HEK293 (cell line): ENCODE data around the gene LDLRAD3.

ENCODE experiments used
- CTCF ChIA-PET: fragments of 350-600 bp; formaldehyde crosslinking; extraction: SDS; loops from one replicate; lab custom pipeline; 2021; ENCODE audit warnings: antibody characterized with exemption; lab: Yijun Ruan, JAX
- POLR2A ChIA-PET: fragments of 300-600 bp; formaldehyde crosslinking; extraction: SDS; loops from one replicate; lab custom pipeline; 2020; ENCODE audit warnings: antibody characterized with exemption, inconsistent platforms; lab: Yijun Ruan, JAX
- H3K27ac ChIP-seq: fragments of 200-500 bp; sonication (Bioruptor generic); 2 replicates; pipeline ENCODE4 v1.5.1; 2014; ENCODE audit warnings: low read depth, low read length, control low read depth, inconsistent platforms; ENCODE audit errors: extremely low read depth
- H3K36me3 ChIP-seq, 2 experiments: fragments of 200-500 bp in 1 of 2; sonication (Bioruptor generic) in 1 of 2; 1 replicate in 1 of 2; 2 replicates in 1 of 2; pipeline ENCODE4 v1.5.1; 2014 to 2017; ENCODE audit warnings: inconsistent platforms in 2 of 2, low read length in 2 of 2; ENCODE audit not compliant: control insufficient read depth in 2 of 2, insufficient read depth in 1 of 2
- H3K4me1 ChIP-seq: fragments of 200-500 bp; sonication (Bioruptor generic); 2 replicates; pipeline ENCODE4 v1.5.1; 2014; ENCODE audit warnings: mild to moderate bottlenecking, low read length, inconsistent platforms; ENCODE audit not compliant: control insufficient read depth, insufficient read depth
- H3K4me3 ChIP-seq: 2 replicates; pipeline ENCODE4 v1.5.1; 2011; ENCODE audit warnings: low read depth, mild to moderate bottlenecking, control low read depth, low read length, moderate library complexity
- H3K9me3 ChIP-seq: fragments of 200-500 bp; sonication (Bioruptor generic); 2 replicates; pipeline ENCODE4 v1.5.1; 2014; ENCODE audit warnings: low read depth, low read length, inconsistent platforms; ENCODE audit not compliant: control insufficient read depth, insufficient read depth
- PRDM4 ChIP-seq: fragments of 450-650 bp; formaldehyde crosslinking; IDR thresholded peaks from 2 replicates; pipeline ENCODE4 v1.5.1; 2017; ENCODE audit warnings: missing biosample characterization, missing genetic modification characterization
- SP3 ChIP-seq: fragments of 450-650 bp; formaldehyde crosslinking; IDR thresholded peaks from 2 replicates; pipeline ENCODE4 v1.5.1; 2016; ENCODE audit warnings: missing biosample characterization, missing genetic modification characterization
- ZBTB7A ChIP-seq: fragments of 450-650 bp; formaldehyde crosslinking; IDR thresholded peaks from 2 replicates; pipeline ENCODE4 v1.5.1; 2016; ENCODE audit warnings: low read depth, missing biosample characterization, missing genetic modification characterization
- ZNF132 ChIP-seq: fragments of 450-650 bp; formaldehyde crosslinking; IDR thresholded peaks from 2 replicates; pipeline ENCODE4 v1.5.1; 2017; ENCODE audit warnings: missing biosample characterization, missing genetic modification characterization, borderline replicate concordance
- ZNF146 ChIP-seq: fragments of 450-650 bp; formaldehyde crosslinking; IDR thresholded peaks from 2 replicates; pipeline ENCODE4 v1.5.1; 2016; ENCODE audit warnings: missing biosample characterization, missing genetic modification characterization
- ZNF211 ChIP-seq: fragments of 450-650 bp; formaldehyde crosslinking; IDR thresholded peaks from 2 replicates; pipeline ENCODE4 v1.5.1; 2016; ENCODE audit warnings: low read depth, missing biosample characterization, missing genetic modification characterization
- ZNF214 ChIP-seq: fragments of 450-650 bp; formaldehyde crosslinking; IDR thresholded peaks from 2 replicates; pipeline ENCODE4 v1.5.1; 2017; ENCODE audit warnings: missing biosample characterization, mild to moderate bottlenecking, missing genetic modification characterization, borderline replicate concordance
- ZNF274 ChIP-seq, 2 experiments: fragments of 200-500 bp in 1 of 2; fragments of 450-650 bp in 1 of 2; sonication (Bioruptor generic) in 1 of 2; formaldehyde crosslinking in 1 of 2; IDR thresholded peaks; 2 replicates each; pipeline versions ENCODE4 v1.5.1 to v1.6.1; 2014 to 2016; ENCODE audit warnings: borderline replicate concordance in 1 of 2, inconsistent platforms in 1 of 2, low read length in 1 of 2, missing biosample characterization in 1 of 2, missing genetic modification characterization in 1 of 2
- ZNF530 ChIP-seq: fragments of 450-650 bp; formaldehyde crosslinking; IDR thresholded peaks from 2 replicates; pipeline ENCODE4 v1.5.1; 2016; ENCODE audit warnings: low read depth, missing biosample characterization, missing genetic modification characterization
- ZNF558 ChIP-seq: fragments of 450-650 bp; formaldehyde crosslinking; IDR thresholded peaks from 2 replicates; pipeline ENCODE4 v1.5.1; 2016; ENCODE audit warnings: missing biosample characterization, missing genetic modification characterization
- ZNF580 ChIP-seq: fragments of 450-650 bp; formaldehyde crosslinking; IDR thresholded peaks from 2 replicates; pipeline ENCODE4 v1.5.1; 2016; ENCODE audit warnings: missing biosample characterization, missing genetic modification characterization
- ZNF624 ChIP-seq: fragments of 450-650 bp; formaldehyde crosslinking; IDR thresholded peaks from 2 replicates; pipeline ENCODE4 v1.5.1; 2017; ENCODE audit warnings: missing biosample characterization, missing genetic modification characterization
- ZNF629 ChIP-seq: fragments of 450-650 bp; formaldehyde crosslinking; IDR thresholded peaks from 2 replicates; pipeline ENCODE4 v1.5.1; 2017; ENCODE audit warnings: missing biosample characterization, missing genetic modification characterization
- ZNF792 ChIP-seq: fragments of 450-650 bp; formaldehyde crosslinking; IDR thresholded peaks from 2 replicates; pipeline ENCODE4 v1.5.1; 2016; ENCODE audit warnings: missing biosample characterization, missing genetic modification characterization
- ZSCAN23 ChIP-seq: fragments of 450-650 bp; formaldehyde crosslinking; IDR thresholded peaks from 2 replicates; pipeline ENCODE4 v1.5.1; 2016; ENCODE audit warnings: missing biosample characterization, missing genetic modification characterization
- ZSCAN5A ChIP-seq: fragments of 450-650 bp; formaldehyde crosslinking; IDR thresholded peaks from 2 replicates; pipeline ENCODE4 v1.5.1; 2016; ENCODE audit warnings: missing biosample characterization, missing genetic modification characterization
- TF ChIP-seq, protein P1 (sequence below): fragments of 450-650 bp; formaldehyde crosslinking; conservative IDR thresholded peaks from 2 replicates; pipeline ENCODE4 v1.5.1; 2016; ENCODE audit warnings: low read depth, missing biosample characterization, missing genetic modification characterization
- TF ChIP-seq, protein P2 (sequence below): fragments of 450-650 bp; formaldehyde crosslinking; IDR thresholded peaks from 2 replicates; pipeline ENCODE4 v1.5.1; 2016; ENCODE audit warnings: missing biosample characterization, missing genetic modification characterization

The LDLRAD3 gene

GRCh38 chr11:36238036-36238631, 294.3 kb downstream of the LDLRAD3 start (continued):
- TF ChIP-seq, protein P1, sequence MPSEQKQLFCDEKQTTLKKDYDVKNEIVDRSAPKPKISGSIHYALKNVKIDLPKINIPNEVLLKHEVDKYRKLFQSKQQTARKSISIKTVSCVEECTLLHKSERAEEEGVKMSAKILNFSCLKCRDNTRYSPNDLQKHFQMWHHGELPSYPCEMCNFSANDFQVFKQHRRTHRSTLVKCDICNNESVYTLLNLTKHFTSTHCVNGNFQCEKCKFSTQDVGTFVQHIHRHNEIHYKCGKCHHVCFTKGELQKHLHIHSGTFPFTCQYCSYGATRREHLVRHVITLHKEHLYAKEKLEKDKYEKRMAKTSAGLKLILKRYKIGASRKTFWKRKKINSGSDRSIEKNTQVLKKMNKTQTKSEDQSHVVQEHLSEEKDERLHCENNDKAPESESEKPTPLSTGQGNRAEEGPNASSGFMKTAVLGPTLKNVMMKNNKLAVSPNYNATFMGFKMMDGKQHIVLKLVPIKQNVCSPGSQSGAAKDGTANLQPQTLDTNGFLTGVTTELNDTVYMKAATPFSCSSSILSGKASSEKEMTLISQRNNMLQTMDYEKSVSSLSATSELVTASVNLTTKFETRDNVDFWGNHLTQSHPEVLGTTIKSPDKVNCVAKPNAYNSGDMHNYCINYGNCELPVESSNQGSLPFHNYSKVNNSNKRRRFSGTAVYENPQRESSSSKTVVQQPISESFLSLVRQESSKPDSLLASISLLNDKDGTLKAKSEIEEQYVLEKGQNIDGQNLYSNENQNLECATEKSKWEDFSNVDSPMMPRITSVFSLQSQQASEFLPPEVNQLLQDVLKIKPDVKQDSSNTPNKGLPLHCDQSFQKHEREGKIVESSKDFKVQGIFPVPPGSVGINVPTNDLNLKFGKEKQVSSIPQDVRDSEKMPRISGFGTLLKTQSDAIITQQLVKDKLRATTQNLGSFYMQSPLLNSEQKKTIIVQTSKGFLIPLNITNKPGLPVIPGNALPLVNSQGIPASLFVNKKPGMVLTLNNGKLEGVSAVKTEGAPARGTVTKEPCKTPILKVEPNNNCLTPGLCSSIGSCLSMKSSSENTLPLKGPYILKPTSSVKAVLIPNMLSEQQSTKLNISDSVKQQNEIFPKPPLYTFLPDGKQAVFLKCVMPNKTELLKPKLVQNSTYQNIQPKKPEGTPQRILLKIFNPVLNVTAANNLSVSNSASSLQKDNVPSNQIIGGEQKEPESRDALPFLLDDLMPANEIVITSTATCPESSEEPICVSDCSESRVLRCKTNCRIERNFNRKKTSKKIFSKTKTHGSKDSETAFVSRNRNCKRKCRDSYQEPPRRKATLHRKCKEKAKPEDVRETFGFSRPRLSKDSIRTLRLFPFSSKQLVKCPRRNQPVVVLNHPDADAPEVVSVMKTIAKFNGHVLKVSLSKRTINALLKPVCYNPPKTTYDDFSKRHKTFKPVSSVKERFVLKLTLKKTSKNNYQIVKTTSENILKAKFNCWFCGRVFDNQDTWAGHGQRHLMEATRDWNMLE (tag by site-specific recombination) = no peak
- TF ChIP-seq ZNF629 (tag by site-specific recombination) = no peak

DNA sequence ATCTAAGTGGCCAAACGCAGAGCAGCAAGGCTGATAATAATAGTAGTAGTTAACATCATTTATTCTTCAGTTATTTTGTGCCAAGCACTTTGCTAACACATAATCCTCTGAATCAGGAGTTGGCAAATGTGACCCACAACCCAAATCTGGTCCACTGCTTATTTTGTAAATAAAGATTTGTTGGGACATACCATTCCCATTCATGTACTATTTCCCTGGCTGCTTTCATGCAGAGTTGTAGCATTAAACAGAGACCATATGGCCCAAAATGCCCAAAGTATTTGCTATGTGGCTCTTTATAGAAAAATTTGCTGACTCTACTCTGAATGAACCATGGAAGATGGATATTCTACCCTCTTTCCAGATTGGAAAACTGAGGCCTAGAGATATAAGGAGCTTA, 295.0 kb downstream of the LDLRAD3 start:
- H3K4me3 ChIP-seq = no peak overlapping the region
- no peak for TF ChIP-seq ZSCAN5A (tag by site-specific recombination)
- no peak for TF ChIP-seq ZNF211 (tag by site-specific recombination)
- no peak for TF ChIP-seq PRDM4 (tag by site-specific recombination)
- no peak for TF ChIP-seq ZNF530
- no peak for TF ChIP-seq ZNF214
- TF ChIP-seq, all 188 proteins: peak for 0
- CTCF ChIA-PET = interaction anchor here (1.3 kb wide), 1 partner anchor 27 kb away, joined by 6 read pairs; no protein-coding TSS in a partner anchor
- Histone ChIP-seq H3K36me3 (no peaks in the 10 kb centered on the region), H3K27ac (no peak overlapping the region), H3K4me1 (no peaks in the 10 kb centered on the region), H3K9me3 (no peaks in the 10 kb centered on the region)
- POLR2A ChIA-PET = no interaction called here

DNA sequence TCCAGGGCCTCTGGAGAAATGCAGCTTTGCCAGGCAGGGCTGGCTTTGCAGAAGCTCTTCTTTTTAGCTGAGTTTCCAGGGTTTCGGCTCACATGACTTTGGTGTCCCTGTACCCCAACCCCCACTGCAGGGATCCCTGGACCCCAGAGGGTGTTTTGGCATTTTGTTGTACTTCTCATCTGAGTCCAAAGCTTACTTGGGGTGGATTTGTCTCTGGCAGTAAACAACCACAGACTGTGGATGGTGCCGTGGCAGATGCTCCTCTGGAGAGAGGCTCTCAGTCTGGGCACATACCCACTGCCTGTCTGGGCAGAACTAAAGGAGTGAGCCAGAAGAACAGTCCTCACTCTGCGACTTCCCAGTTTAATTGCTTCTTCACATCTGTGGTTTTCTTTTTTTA, 295.8 kb downstream of the LDLRAD3 start:
- H3K4me3 ChIP-seq = no peak overlapping the region
- ChIA-PET POLR2A (no interaction called here), CTCF (interaction anchor here (0.5 to 1.3 kb wide), 3 partner anchors 27 to 624 kb away, joined by 3 to 6 read pairs (median 6); no protein-coding TSS in a partner anchor)
- no peaks in the 10 kb centered on the region for H3K4me1 ChIP-seq
- no peak for TF ChIP-seq ZNF558 (tag by site-specific recombination)
- TF ChIP-seq ZNF580 (tag by site-specific recombination) = no peak
- no peak for TF ChIP-seq ZNF624 (tag by site-specific recombination)
- TF ChIP-seq ZNF792 (tag by site-specific recombination) = no peak
- TF ChIP-seq, protein P2, sequence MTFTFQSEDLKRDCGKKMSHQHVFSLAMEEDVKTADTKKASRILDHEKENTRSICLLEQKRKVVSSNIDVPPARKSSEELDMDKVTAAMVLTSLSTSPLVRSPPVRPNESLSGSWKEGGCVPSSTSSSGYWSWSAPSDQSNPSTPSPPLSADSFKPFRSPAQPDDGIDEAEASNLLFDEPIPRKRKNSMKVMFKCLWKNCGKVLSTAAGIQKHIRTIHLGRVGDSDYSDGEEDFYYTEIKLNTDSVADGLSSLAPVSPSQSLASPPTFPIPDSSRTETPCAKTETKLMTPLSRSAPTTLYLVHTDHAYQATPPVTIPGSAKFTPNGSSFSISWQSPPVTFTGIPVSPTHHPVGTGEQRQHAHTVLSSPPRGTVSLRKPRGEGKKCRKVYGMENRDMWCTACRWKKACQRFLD (tag by site-specific recombination) = no peak
- no peak for TF ChIP-seq SP3 (tag by site-specific recombination)
- no peak for TF ChIP-seq ZNF132 (tag by site-specific recombination)
- no peak for TF ChIP-seq ZNF146
- TF ChIP-seq ZNF274 (IDR thresholded peaks at IDR 0.05; ENCODE audit: low read length) = no peak
- no peak for TF ChIP-seq ZNF274 (tag by site-specific recombination; IDR thresholded peaks at IDR 0.05; ENCODE audit: borderline replicate concordance)
- no peak for TF ChIP-seq ZSCAN23
- TF ChIP-seq ZBTB7A (tag by site-specific recombination) = no peak
- TF ChIP-seq, all 188 proteins: peak for 0
- H3K9me3 ChIP-seq = no peaks in the 10 kb centered on the region
- no peaks in the 10 kb centered on the region for H3K36me3 ChIP-seq
- no peak overlapping the region for H3K27ac ChIP-seq
